HT1080 (cell line): ENCODE results near the gene FBXL16. TPM values are rescaled to one million over a fixed set of nuclear protein-coding genes. Genes with fewer than 3 reads are reported as not detected.

Experiments
- DNase-seq: peaks from one replicate; pipeline ENCODE4 v3.0.0-alpha.2; 2015; ENCODE audit warnings: low read depth
- total RNA-seq: library from RNA; depleted of rRNA; stranded (reverse); fragments of >200 nt; shearing (Covaris generic); gene quantifications from 2 replicates; pipeline ENCODE4 v1.2.3, GENCODE V29; 2014

FBXL16 gene
- total RNA-seq, 1 experiment from 2014 or later: 4.2 TPM

GRCh38 chr16:710500-711075, 5.0 kb upstream of the FBXL16 start:
- DNase-seq: no peak

GRCh38 chr16:709566-710499, 4.2 kb upstream of the FBXL16 start:
- peak; percentile 86 for DNase-seq

- DNase-seq: no peak
Measured at GRCh38 chr16:708959-709358, 3.4 kb upstream of the FBXL16 start.

GRCh38 chr16:708019-708418, 2.4 kb upstream of the FBXL16 start:
- no peak for DNase-seq

- no peak for DNase-seq
Measured at GRCh38 chr16:707062-707538, 1.5 kb upstream of the FBXL16 start.

- DNase-seq: no peak
Measured at GRCh38 chr16:706189-707061, 824 bp upstream of the FBXL16 start.

- no peak for DNase-seq
Measured at GRCh38 chr16:704552-705380, 835 bp downstream of the FBXL16 start.

GRCh38 chr16:704047-704446, 1.6 kb downstream of the FBXL16 start:
- DNase-seq: no peak

- DNase-seq: no peak
Measured at GRCh38 chr16:703406-703805, 2.2 kb downstream of the FBXL16 start.

GRCh38 chr16:702341-702740, 3.3 kb downstream of the FBXL16 start:
- DNase-seq: no peak

- DNase-seq: no peak
Measured at GRCh38 chr16:700684-701584, 4.7 kb downstream of the FBXL16 start.

GRCh38 chr16:698911-699671, 6.5 kb downstream of the FBXL16 start:
- DNase-seq: no peak

- no peak for DNase-seq
Measured at GRCh38 chr16:695355-696089, 10.1 kb downstream of the FBXL16 start.

GRCh38 chr16:694863-695354, 10.7 kb downstream of the FBXL16 start:
- DNase-seq: no peak

- no peak for DNase-seq
Measured at GRCh38 chr16:694187-694862, 11.3 kb downstream of the FBXL16 start.

GRCh38 chr16:693766-694165, 11.8 kb downstream of the FBXL16 start:
- no peak for DNase-seq

GRCh38 chr16:693364-693763, 12.2 kb downstream of the FBXL16 start:
- DNase-seq: no peak
